ENCODE results near the gene FAM117A. TPM values are rescaled to one million over a fixed set of nuclear protein-coding genes. Genes with fewer than 3 reads are reported as not detected.
A peak's percentile ranks its signal among the peaks of the same experiment; 100 is the strongest.

The FAM117A gene
- total RNA-seq, 3 donors from 2014 or later, result 8.0 to 11.6 (median 9.8) TPM

GRCh38 chr17:49793309-49793708, 29.4 kb upstream of the FAM117A start:
- Histone ChIP-seq H3K36me3 (peaks cover 11% of the 10 kb centered on the region), H3K27ac (no peak overlapping the region)
- intact Hi-C loops (cut with DNase I; ENCODE audit: low total_unique reads), result no loop called here

GRCh38 chr17:49789243-49789578, 25.3 kb upstream of the FAM117A start:
- intact Hi-C loops (cut with DNase I; ENCODE audit: low total_unique reads), result no loop called here
- Histone ChIP-seq H3K4me1 (peaks cover 0 to 14% of the 10 kb centered on the region in 2 donors), H3K27ac (peak overlapping the region; percentile 36 to 100), H3K9me3 (no peaks in the 10 kb centered on the region), H3K4me3 (peak overlapping the region; percentile 93 to 99 (median 99)), H3K36me3 (no peaks in the 10 kb centered on the region), H3K27me3 (no peaks in the 10 kb centered on the region)
- no peak for TF ChIP-seq POLR2A (IDR thresholded peaks at IDR 0.05)
- no peak for TF ChIP-seq CTCF (IDR thresholded peaks at IDR 0.05)
- no peak for TF ChIP-seq POLR2AphosphoS5 (IDR thresholded peaks at IDR 0.05)
- DNase-seq (ENCODE audit: low spot score in 2 of 2), result no peak

More at GRCh38 chr17:49793309-49793708, 29.4 kb upstream of the FAM117A start:
- peaks cover 0 to 14% of the 10 kb centered on the region in 2 donors for H3K4me1 ChIP-seq
- H3K9me3 ChIP-seq, result no peaks in the 10 kb centered on the region
- H3K27me3 ChIP-seq, result no peaks in the 10 kb centered on the region
- no peak for TF ChIP-seq POLR2A (IDR thresholded peaks at IDR 0.05)
- TF ChIP-seq CTCF (IDR thresholded peaks at IDR 0.05), result no peak
- no peak for TF ChIP-seq POLR2AphosphoS5 (IDR thresholded peaks at IDR 0.05)
- DNase-seq (ENCODE audit: low spot score in 2 of 2), result no peak
- H3K4me3 ChIP-seq, result no peak overlapping the region

- peak; percentile 99 to 100 for DNase-seq (ENCODE audit: low spot score in 2 of 2)
- intact Hi-C loops (cut with DNase I; ENCODE audit: low total_unique reads), result no loop called here
- TF ChIP-seq CTCF (IDR thresholded peaks at IDR 0.05) (peak in 1 of 3 donors; percentile 9), POLR2AphosphoS5 (IDR thresholded peaks at IDR 0.05) (peak; percentile 95 to 98 (median 96)), POLR2A (IDR thresholded peaks at IDR 0.05) (peak; percentile 92)
- Histone ChIP-seq H3K27me3 (no peaks in the 10 kb centered on the region), H3K4me3 (peak within 1 kb of the TSS; percentile 93 to 99 (median 99)), H3K9me3 (no peaks in the 10 kb centered on the region), H3K4me1 (peaks cover 0 to 14% of the 10 kb centered on the region in 2 donors), H3K36me3 (no peaks in the 10 kb centered on the region), H3K27ac (peak within 1 kb of the TSS; percentile 99 to 100)
Measured at GRCh38 chr17:49788478-49789242, 24.7 kb upstream of the FAM117A start, which contains the start of gene KAT7. KAT7 (plus strand) TSS chr17:49788681; CDS start chr17:49788835, 154 bp downstream.

- intact Hi-C loops (cut with DNase I; ENCODE audit: low total_unique reads), result no loop called here
- peaks cover 0 to 14% of the 10 kb centered on the region in 2 donors for H3K4me1 ChIP-seq
- H3K27ac ChIP-seq, result peak overlapping the region; percentile 99 to 100
- peak in 1 of 3 donors; percentile 5 for TF ChIP-seq CTCF (IDR thresholded peaks at IDR 0.05)
- TF ChIP-seq POLR2AphosphoS5 (IDR thresholded peaks at IDR 0.05), result no peak
- H3K27me3 ChIP-seq, result no peaks in the 10 kb centered on the region
- no peaks in the 10 kb centered on the region for H3K9me3 ChIP-seq
- peak overlapping the region; percentile 93 to 99 (median 99) for H3K4me3 ChIP-seq
- no peaks in the 10 kb centered on the region for H3K36me3 ChIP-seq
- peak in 1 of 2 donors; percentile 29 for DNase-seq (ENCODE audit: low spot score in 2 of 2)
Measured at GRCh38 chr17:49787884-49788477, 24.1 kb upstream of the FAM117A start.

- no peaks in the 10 kb centered on the region for H3K27me3 ChIP-seq
- intact Hi-C loops (cut with DNase I; ENCODE audit: low total_unique reads), result no loop called here
- H3K27ac ChIP-seq, result no peak overlapping the region
- H3K4me3 ChIP-seq, result no peak overlapping the region
- DNase-seq (ENCODE audit: low spot score in 2 of 2), result no peak
- TF ChIP-seq POLR2A (IDR thresholded peaks at IDR 0.05) (no peak), CTCF (IDR thresholded peaks at IDR 0.05) (no peak), POLR2AphosphoS5 (IDR thresholded peaks at IDR 0.05) (no peak)
- peaks cover 0 to 2% of the 10 kb centered on the region in 2 donors for H3K4me1 ChIP-seq
- H3K9me3 ChIP-seq, result no peaks in the 10 kb centered on the region
- H3K36me3 ChIP-seq, result no peaks in the 10 kb centered on the region
Measured at GRCh38 chr17:49784636-49785035, 20.7 kb upstream of the FAM117A start.
